Glomerular endothelial cell (primary cell): ENCODE results near the gene TRIM29. TPM values are rescaled to one million over a fixed set of nuclear protein-coding genes. Genes with fewer than 3 reads are reported as not detected.
"Not testable (repeated sequence)": the region's sequence is repeated elsewhere in the genome, so short reads cannot be mapped to it uniquely, and the experiment has no call there.

Source experiments
- DNase-seq: peaks from one replicate; pipeline ENCODE4 v3.0.0-alpha.2; 2011; ENCODE audit warnings: low read depth, low spot score; ENCODE audit errors: extremely low read depth
- total RNA-seq: library from RNA; depleted of rRNA; stranded (reverse); fragments of >200 nt; gene quantifications from 2 replicates; pipeline ENCODE4 v1.2.3, GENCODE V29; 2015

Gene TRIM29
- total RNA-seq = not detected in 2 replicates

- no peak for DNase-seq
These were observed at the start of gene TRIM29 for GRCh38 chr11:120137611-120138521. TSS of gene TRIM29 (minus strand) at chr11:120138113. CDS start at chr11:120138031, 82 bp downstream.

- no peak for DNase-seq
These were observed 49.1 kb upstream of the TRIM29 start for GRCh38 chr11:120186774-120187591.

- no peak for DNase-seq
These were observed 48.5 kb upstream of the TRIM29 start for GRCh38 chr11:120186456-120186773.

- no peak for DNase-seq
These were observed 48.0 kb upstream of the TRIM29 start for GRCh38 chr11:120185706-120186455.

GRCh38 chr11:120184946-120185705, 47.2 kb upstream of the TRIM29 start:
- DNase-seq = no peak

GRCh38 chr11:120184371-120184945, 46.5 kb upstream of the TRIM29 start:
- no peak for DNase-seq

- DNase-seq = no peak
These were observed 45.8 kb upstream of the TRIM29 start for GRCh38 chr11:120183701-120184141.

- DNase-seq = no peak
These were observed 45.0 kb upstream of the TRIM29 start for GRCh38 chr11:120182790-120183491.

- no peak for DNase-seq
These were observed 44.5 kb upstream of the TRIM29 start for GRCh38 chr11:120182372-120182771.

GRCh38 chr11:120181376-120181975, 43.6 kb upstream of the TRIM29 start:
- DNase-seq = no peak

GRCh38 chr11:120180551-120181232, 42.8 kb upstream of the TRIM29 start:
- no peak for DNase-seq

GRCh38 chr11:120180063-120180462, 42.1 kb upstream of the TRIM29 start:
- DNase-seq = not testable (repeated sequence)

GRCh38 chr11:120179057-120179672, 41.3 kb upstream of the TRIM29 start:
- no peak for DNase-seq

GRCh38 chr11:120178561-120179056, 40.7 kb upstream of the TRIM29 start:
- no peak for DNase-seq

GRCh38 chr11:120174866-120175265, 37.0 kb upstream of the TRIM29 start:
- no peak for DNase-seq

GRCh38 chr11:120173807-120174206, 35.9 kb upstream of the TRIM29 start:
- DNase-seq = no peak

GRCh38 chr11:120173019-120173705, 35.2 kb upstream of the TRIM29 start:
- DNase-seq = no peak
